Caco-2 (cell line): ENCODE results near the gene MYO5B. TPM values are rescaled to one million over a fixed set of nuclear protein-coding genes. Genes with fewer than 3 reads are reported as not detected.
A peak's percentile ranks its signal among the peaks of the same experiment; 100 is the strongest.

Source experiments
- BruUV-seq: library from RNA; stranded (reverse); fragments of 400-500 nt; replicated peaks from 2 replicates; lab custom pipeline; 2021; lab: Mats Ljungman, UMichigan
- CTCF ChIA-PET: fragments of 300-600 bp; sonication (Branson Sonifier 250); formaldehyde crosslinking; loops from one replicate; lab custom pipeline; 2022; ENCODE audit warnings: antibody characterized with exemption; lab: Charles Lee
- POLR2A ChIA-PET: fragments of 300-600 bp; sonication (Branson Sonifier 250); formaldehyde crosslinking; loops from one replicate; lab custom pipeline; 2022; ENCODE audit warnings: antibody characterized with exemption; lab: Charles Lee
- DNase-seq, 2 experiments: peaks; one replicate each; pipeline versions ENCODE4 v3.0.0 to v3.0.0-alpha.2; 2020 to 2022
- H3K27me3 ChIP-seq: replicated peaks from 2 replicates; pipeline ENCODE4 v1.6.0; 2011; ENCODE audit warnings: low read length; ENCODE audit not compliant: control insufficient read depth, insufficient read depth
- H3K36me3 ChIP-seq: 2 replicates; pipeline ENCODE4 v1.5.1; 2011; ENCODE audit warnings: low read length; ENCODE audit not compliant: control insufficient read depth, insufficient read depth
- H3K4me1 ChIP-seq: fragments of 250-450 bp; sonication (Bioruptor Pico); 2 replicates; pipeline ENCODE4 v1.5.1; 2020; ENCODE audit warnings: mild to moderate bottlenecking
- H3K4me3 ChIP-seq: 2 replicates; pipeline ENCODE4 v1.5.1; 2011; ENCODE audit warnings: low read depth, mild to moderate bottlenecking, control low read depth, low read length
- H3K9me3 ChIP-seq: fragments of 250-450 bp; sonication (Bioruptor Pico); 2 replicates; pipeline ENCODE4 v1.5.1; 2020; ENCODE audit warnings: mild to moderate bottlenecking, moderate library complexity
- H3K27ac Mint-ChIP-seq: one replicate; pipeline ENCODE4 v1.8.0; 2022; ENCODE audit warnings: mixed read lengths; ENCODE audit not compliant: unreplicated experiment
- H3K27me3 Mint-ChIP-seq: one replicate; pipeline ENCODE4 v1.8.0; 2022; ENCODE audit warnings: mixed read lengths; ENCODE audit not compliant: insufficient read depth, unreplicated experiment
- H3K36me3 Mint-ChIP-seq: one replicate; pipeline ENCODE4 v1.8.0; 2022; ENCODE audit warnings: mild to moderate bottlenecking, mixed read lengths; ENCODE audit not compliant: insufficient read depth, unreplicated experiment
- H3K4me1 Mint-ChIP-seq: one replicate; pipeline ENCODE4 v1.8.0; 2022; ENCODE audit warnings: low read depth, mixed read lengths; ENCODE audit not compliant: unreplicated experiment
- H3K4me3 Mint-ChIP-seq: one replicate; pipeline ENCODE4 v1.8.0; 2022; ENCODE audit warnings: mild to moderate bottlenecking, moderate library complexity, mixed read lengths; ENCODE audit not compliant: unreplicated experiment
- H3K9me3 Mint-ChIP-seq: one replicate; pipeline ENCODE4 v1.8.0; 2022; ENCODE audit warnings: mixed read lengths; ENCODE audit not compliant: unreplicated experiment
- intact Hi-C: fragments of 100-400 bp; cut with micrococcal nuclease; formaldehyde crosslinking; loops from one replicate; pipeline ENCODE4 v1.10.0; 2022; ENCODE audit not compliant: unreplicated experiment
- total RNA-seq: library from RNA; stranded (reverse); gene quantifications from 2 replicates; pipeline ENCODE4 v1.2.3, GENCODE V29; 2022
- TF ChIP-seq, protein P1 (sequence below), 2 experiments: fragments of 200-600 bp in 1 of 2; IDR thresholded peaks; 1 replicate in 1 of 2; 2 replicates in 1 of 2; pipeline versions ENCODE4 v1.5.1 to v1.8.0; 2011 to 2022; ENCODE audit warnings: antibody characterized with exemption in 1 of 2, control low read depth in 1 of 2, inconsistent platforms in 1 of 2, low read depth in 1 of 2, low read length in 1 of 2, mild to moderate bottlenecking in 1 of 2, moderate library complexity in 1 of 2; ENCODE audit not compliant: insufficient read depth in 1 of 2, severe bottlenecking in 1 of 2, unreplicated experiment in 1 of 2

Gene MYO5B
- total RNA-seq, 1 experiment from 2014 or later: 28.3 TPM

DNA sequence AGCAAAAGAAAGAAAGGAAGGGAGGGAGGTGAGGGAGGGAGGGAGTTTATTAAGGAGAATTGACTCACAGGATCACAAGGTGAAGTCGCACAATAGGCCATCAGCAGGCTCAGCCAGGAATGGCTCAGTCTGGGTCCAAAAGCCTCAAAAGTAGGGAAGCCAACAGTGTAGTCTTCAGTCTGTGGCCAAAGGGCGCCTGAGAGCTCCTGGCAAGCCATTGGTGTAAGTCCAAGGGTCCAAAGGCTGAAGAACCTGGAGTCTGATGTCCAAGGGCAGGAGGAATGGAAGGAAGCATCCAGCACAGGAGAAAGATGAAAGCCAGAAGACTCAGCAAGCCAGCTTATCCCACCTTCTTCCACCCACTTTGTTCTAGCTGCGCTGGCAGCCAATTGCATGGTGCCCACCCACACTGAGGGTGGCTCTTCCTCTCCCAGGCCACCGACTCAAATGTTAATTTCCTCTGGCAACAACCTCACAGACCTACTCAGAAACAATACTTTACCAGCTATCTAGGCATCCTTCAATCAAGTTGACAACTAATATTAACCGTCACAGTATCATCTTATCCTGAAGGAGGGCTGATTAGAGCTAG, 375.8 kb downstream of the MYO5B start:
- H3K4me3 ChIP-seq: no peak overlapping the region
- TF ChIP-seq, protein P1, sequence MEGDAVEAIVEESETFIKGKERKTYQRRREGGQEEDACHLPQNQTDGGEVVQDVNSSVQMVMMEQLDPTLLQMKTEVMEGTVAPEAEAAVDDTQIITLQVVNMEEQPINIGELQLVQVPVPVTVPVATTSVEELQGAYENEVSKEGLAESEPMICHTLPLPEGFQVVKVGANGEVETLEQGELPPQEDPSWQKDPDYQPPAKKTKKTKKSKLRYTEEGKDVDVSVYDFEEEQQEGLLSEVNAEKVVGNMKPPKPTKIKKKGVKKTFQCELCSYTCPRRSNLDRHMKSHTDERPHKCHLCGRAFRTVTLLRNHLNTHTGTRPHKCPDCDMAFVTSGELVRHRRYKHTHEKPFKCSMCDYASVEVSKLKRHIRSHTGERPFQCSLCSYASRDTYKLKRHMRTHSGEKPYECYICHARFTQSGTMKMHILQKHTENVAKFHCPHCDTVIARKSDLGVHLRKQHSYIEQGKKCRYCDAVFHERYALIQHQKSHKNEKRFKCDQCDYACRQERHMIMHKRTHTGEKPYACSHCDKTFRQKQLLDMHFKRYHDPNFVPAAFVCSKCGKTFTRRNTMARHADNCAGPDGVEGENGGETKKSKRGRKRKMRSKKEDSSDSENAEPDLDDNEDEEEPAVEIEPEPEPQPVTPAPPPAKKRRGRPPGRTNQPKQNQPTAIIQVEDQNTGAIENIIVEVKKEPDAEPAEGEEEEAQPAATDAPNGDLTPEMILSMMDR (IDR thresholded peaks at IDR 0.05; ENCODE audit: insufficient read depth in 1 of 2, low read depth in 1 of 2, low read length in 1 of 2, severe bottlenecking in 1 of 2, unreplicated experiment in 1 of 2): no peak
- Mint-ChIP-seq H3K4me1 (peaks cover 29% of the 10 kb centered on the region), H3K27ac (peak overlapping the region; percentile 79), H3K36me3 (peaks cover 10% of the 10 kb centered on the region), H3K27me3 (no peaks in the 10 kb centered on the region), H3K4me3 (no peak overlapping the region), H3K9me3 (no peaks in the 10 kb centered on the region)
- CTCF ChIA-PET: no interaction called here
- POLR2A ChIA-PET: no interaction called here
- no peaks in the 10 kb centered on the region for H3K9me3 ChIP-seq
- H3K4me1 ChIP-seq: peaks cover 14% of the 10 kb centered on the region
- no peaks in the 10 kb centered on the region for H3K27me3 ChIP-seq
- no peak for DNase-seq
- no TSS peak for BruUV-seq
- H3K36me3 ChIP-seq: no peaks in the 10 kb centered on the region
- intact Hi-C loops: no loop called here

DNA sequence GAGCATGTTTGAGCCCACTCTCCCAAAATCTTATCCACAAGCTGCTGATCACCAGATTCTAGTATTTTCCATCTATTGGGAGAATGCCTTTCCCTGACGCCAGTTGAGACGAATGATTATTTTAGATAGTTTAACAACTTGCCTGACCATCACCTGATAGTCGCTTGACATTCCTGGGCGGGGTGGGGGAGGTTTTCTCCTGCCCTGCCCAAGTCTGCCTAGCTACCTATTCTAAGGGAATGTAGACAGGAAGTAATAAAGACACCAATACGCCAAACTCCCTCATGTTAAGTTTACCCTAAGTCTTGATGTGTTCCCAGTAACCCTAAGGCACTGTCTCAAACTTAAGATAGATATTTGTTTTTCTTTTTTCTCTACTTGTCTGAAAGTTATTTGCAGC, 377.0 kb downstream of the MYO5B start:
- intact Hi-C loops: no loop called here
- Mint-ChIP-seq H3K9me3 (no peaks in the 10 kb centered on the region), H3K27ac (peak overlapping the region; percentile 84), H3K4me3 (peak overlapping the region; percentile 37), H3K36me3 (peaks cover 18% of the 10 kb centered on the region), H3K4me1 (peaks cover 32% of the 10 kb centered on the region), H3K27me3 (no peaks in the 10 kb centered on the region)
- Histone ChIP-seq H3K4me3 (no peak overlapping the region), H3K36me3 (no peaks in the 10 kb centered on the region), H3K27me3 (no peaks in the 10 kb centered on the region), H3K4me1 (peaks cover 14% of the 10 kb centered on the region), H3K9me3 (no peaks in the 10 kb centered on the region)
- POLR2A ChIA-PET: no interaction called here
- CTCF ChIA-PET: no interaction called here
- TF ChIP-seq, protein P1 (IDR thresholded peaks at IDR 0.05; ENCODE audit: insufficient read depth in 1 of 2, low read depth in 1 of 2, low read length in 1 of 2, severe bottlenecking in 1 of 2, unreplicated experiment in 1 of 2): no peak
- peak; percentile 52 to 61 for DNase-seq
- no TSS peak for BruUV-seq

DNA sequence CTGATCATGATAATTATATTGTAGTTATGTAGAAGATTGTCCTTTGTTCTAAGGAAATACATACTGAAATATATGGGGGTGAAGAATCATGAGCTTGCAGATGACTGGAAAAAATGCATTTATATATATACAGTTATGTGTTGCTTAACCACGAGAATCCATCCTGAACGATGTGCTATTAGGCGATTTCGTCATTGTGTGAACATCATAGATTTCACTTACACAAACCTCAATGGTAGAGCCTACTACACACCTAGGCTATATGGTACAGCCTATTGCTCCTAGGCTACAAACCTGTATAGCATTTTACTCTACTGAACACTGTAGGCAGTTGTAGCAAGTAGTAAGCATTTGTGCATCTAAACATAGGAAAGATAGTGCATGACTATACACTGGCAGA, 379.0 kb downstream of the MYO5B start:
- TF ChIP-seq, protein P1 (IDR thresholded peaks at IDR 0.05; ENCODE audit: insufficient read depth in 1 of 2, low read depth in 1 of 2, low read length in 1 of 2, severe bottlenecking in 1 of 2, unreplicated experiment in 1 of 2): no peak
- H3K4me3 Mint-ChIP-seq: no peak overlapping the region
- H3K27me3 Mint-ChIP-seq: no peaks in the 10 kb centered on the region
- no peak for DNase-seq
- intact Hi-C loops: no loop called here
- peaks cover 21% of the 10 kb centered on the region for H3K36me3 Mint-ChIP-seq
- POLR2A ChIA-PET: no interaction called here
- BruUV-seq: no TSS peak
- no peaks in the 10 kb centered on the region for H3K9me3 ChIP-seq
- H3K4me1 Mint-ChIP-seq: peaks cover 33% of the 10 kb centered on the region
- CTCF ChIA-PET: no interaction called here
- no peak overlapping the region for H3K27ac Mint-ChIP-seq
- no peaks in the 10 kb centered on the region for H3K27me3 ChIP-seq
- H3K4me1 ChIP-seq: peaks cover 18% of the 10 kb centered on the region
- no peaks in the 10 kb centered on the region for H3K9me3 Mint-ChIP-seq
- no peaks in the 10 kb centered on the region for H3K36me3 ChIP-seq
- no peak overlapping the region for H3K4me3 ChIP-seq
